ENCODE measurements around the gene RAI14. TPM values are rescaled to one million over a fixed set of nuclear protein-coding genes. Genes with fewer than 3 reads are reported as not detected.

RAI14 gene
- polyA plus RNA-seq (2012; ENCODE audit: low read depth, missing spikeins), result 1.4 TPM

DNA sequence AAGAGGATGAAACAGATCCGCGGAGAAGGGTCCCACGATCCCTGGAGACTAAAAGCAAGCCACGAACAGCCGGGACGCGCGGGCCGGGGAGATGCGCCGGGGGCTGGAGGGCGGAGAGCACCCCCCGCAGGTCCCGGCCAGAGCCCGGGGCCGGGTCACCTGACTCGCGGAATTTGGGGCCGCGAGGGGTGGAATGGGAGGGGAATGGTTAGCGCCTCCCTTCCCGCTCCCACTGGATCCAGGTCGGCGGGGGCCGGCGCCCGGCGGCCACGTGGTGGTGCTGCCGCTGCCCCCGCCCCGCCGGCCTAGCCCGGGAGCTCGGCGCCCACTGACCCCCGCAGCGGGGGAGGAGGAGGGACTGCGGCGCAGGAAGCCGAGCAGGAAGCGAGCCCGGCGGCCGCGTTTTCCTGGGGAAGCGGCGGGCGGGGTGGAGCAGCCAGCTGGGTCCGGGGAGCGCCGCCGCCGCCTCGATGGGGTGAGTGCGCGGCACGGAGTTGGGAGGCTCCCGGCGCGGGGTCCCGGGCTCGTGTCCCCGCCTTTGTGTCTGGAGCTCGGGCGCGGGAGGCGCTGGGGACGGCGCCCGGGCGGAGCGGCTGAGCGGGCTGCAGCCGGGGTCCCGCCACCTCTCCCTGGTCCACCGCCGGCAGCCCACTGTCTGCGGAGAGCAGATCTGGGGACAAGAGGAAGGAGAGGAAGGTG lies at the start of gene RAI14:
RAI14 (plus strand) TSS at position 328 of the 699 bp plus-strand sequence. CDS start 30,592 bp downstream, outside the sequence.
- no peak for FAIRE-seq
- TF ChIP-seq POLR2AphosphoS5 (IDR thresholded peaks at IDR 0.05; ENCODE audit: low read depth, low read length), result no peak
- TF ChIP-seq POLR2A (IDR thresholded peaks at IDR 0.05; ENCODE audit: low read depth, low read length), result no peak
- no peak for TF ChIP-seq SPI1 (IDR thresholded peaks at IDR 0.05; ENCODE audit: low read depth, low read length)
- no peak for TF ChIP-seq POU2F2 (IDR thresholded peaks at IDR 0.05; ENCODE audit: low read depth, low read length)
- no peak for TF ChIP-seq TAF1 (IDR thresholded peaks at IDR 0.05; ENCODE audit: low read depth, low read length)
- no peak for TF ChIP-seq PAX5 (IDR thresholded peaks at IDR 0.05; ENCODE audit: insufficient read depth, low read length, severe bottlenecking)
- peak; percentile 32 for DNase-seq (ENCODE audit: insufficient read length, low spot score)

DNA sequence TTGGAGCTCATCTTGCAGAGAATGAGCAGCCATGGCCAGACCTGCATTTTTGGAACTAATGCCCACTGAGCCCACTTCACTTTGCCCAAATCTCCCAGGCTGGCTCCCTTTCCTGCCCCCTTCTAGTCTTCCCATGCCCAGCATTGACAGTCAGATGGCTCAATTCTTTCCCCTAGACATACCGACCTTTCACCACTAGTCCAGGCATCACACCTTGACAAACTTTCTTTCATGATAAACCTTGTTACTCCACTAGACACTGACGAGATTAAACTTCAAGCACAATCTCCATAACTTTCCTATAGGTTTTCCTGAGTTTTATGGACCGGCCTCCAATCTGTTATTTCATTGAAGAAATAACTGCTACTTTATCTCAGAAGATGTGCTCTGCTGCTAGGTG lies 47.8 kb upstream of the RAI14 start:
- no peak for DNase-seq (ENCODE audit: insufficient read length, low spot score)
- no peak for TF ChIP-seq TAF1 (IDR thresholded peaks at IDR 0.05; ENCODE audit: low read depth, low read length)
- TF ChIP-seq POLR2AphosphoS5 (IDR thresholded peaks at IDR 0.05; ENCODE audit: low read depth, low read length), result no peak
- no peak for TF ChIP-seq SPI1 (IDR thresholded peaks at IDR 0.05; ENCODE audit: low read depth, low read length)
- TF ChIP-seq POU2F2 (IDR thresholded peaks at IDR 0.05; ENCODE audit: low read depth, low read length), result no peak
- no peak for TF ChIP-seq PAX5 (IDR thresholded peaks at IDR 0.05; ENCODE audit: insufficient read depth, low read length, severe bottlenecking)
- TF ChIP-seq POLR2A (IDR thresholded peaks at IDR 0.05; ENCODE audit: low read depth, low read length), result no peak
- FAIRE-seq, result no peak

DNA sequence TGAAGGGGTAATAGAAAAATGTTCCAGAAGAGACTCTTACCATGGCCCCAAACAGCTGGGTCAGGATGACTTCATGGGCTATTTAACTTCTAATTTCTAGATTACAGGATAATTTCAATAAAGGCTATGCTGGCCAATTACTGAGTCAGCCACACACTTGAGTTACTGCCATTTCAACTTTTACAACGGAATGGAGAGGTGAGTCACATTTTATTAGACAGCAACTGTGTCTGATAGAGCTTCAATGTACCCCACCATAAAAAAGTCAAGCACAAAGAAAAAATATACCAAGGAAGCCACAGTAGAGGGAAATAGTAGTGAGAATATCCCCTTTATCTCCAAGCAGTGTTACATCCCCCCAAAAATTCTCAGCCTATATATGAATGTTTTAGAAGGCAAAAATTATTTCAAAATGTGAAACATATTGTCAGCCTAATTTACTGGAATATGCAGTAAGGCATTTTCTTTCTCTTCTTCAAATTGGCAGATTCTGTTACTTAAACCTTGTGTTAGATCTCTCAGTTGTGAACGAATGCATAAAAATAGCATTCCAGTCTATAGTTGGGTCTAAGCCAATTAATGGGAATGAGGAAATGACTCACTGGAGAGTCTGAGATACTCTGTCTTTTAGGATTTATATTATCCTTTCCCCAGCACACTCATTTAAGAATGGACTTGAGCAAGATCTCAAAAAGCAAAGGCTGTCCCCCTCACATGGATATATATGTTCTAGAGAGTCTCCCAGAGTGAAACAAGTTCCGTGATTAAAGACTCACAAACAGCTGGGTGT lies 47.1 kb upstream of the RAI14 start:
- no peak for FAIRE-seq
- DNase-seq (ENCODE audit: insufficient read length, low spot score), result no peak
- TF ChIP-seq POLR2A (IDR thresholded peaks at IDR 0.05; ENCODE audit: low read depth, low read length) (no peak), TAF1 (IDR thresholded peaks at IDR 0.05; ENCODE audit: low read depth, low read length) (no peak), POU2F2 (IDR thresholded peaks at IDR 0.05; ENCODE audit: low read depth, low read length) (no peak), POLR2AphosphoS5 (IDR thresholded peaks at IDR 0.05; ENCODE audit: low read depth, low read length) (no peak), SPI1 (IDR thresholded peaks at IDR 0.05; ENCODE audit: low read depth, low read length) (no peak), PAX5 (IDR thresholded peaks at IDR 0.05; ENCODE audit: insufficient read depth, low read length, severe bottlenecking) (no peak)

DNA sequence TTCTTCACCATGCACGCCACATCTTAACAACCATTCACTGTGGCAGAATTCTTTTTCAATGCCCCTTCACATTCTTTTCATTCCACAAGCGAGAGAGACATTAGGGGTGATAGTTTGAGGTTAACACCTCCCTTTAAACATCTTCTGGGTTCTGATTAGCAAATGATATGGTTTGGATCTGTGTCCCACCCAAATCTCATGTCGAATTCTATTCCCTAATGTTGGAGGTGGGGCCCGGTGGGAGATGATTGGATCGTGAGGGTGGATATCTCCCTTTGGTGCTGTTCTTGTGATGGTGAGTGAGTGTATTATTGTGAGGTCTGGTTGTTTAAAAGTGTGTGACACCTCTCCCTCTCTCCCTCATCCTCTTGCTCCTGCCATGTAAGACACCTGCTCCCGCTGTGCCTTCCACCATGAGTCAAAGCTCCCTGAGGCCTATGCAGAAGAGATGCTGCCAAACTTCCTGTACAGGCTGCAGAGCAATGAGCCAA lies 46.1 kb upstream of the RAI14 start:
- no peak for DNase-seq (ENCODE audit: insufficient read length, low spot score)
- no peak for FAIRE-seq
- TF ChIP-seq TAF1 (IDR thresholded peaks at IDR 0.05; ENCODE audit: low read depth, low read length), result no peak

DNA sequence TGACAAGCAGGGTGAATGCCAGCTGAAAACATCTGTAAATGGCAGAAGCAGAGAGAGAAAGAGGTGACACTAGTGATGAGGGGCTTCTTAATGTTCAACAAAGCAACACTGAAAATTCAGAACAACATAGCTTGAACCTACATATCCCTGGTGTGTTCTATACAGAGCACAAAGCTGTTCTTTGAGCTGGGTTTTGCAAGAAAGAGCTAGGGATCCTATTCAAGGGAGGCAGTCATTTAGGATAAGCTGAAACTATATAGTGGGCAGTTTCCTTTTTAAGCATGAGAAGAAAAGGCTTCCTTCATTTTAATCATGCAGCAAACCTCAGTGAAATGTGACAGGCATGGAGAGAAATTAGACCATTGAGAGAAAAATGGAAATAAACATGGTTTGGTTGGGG lies 45.6 kb upstream of the RAI14 start:
- TF ChIP-seq PAX5 (IDR thresholded peaks at IDR 0.05; ENCODE audit: insufficient read depth, low read length, severe bottlenecking), result no peak
- TF ChIP-seq POLR2A (IDR thresholded peaks at IDR 0.05; ENCODE audit: low read depth, low read length), result no peak
- no peak for TF ChIP-seq POLR2AphosphoS5 (IDR thresholded peaks at IDR 0.05; ENCODE audit: low read depth, low read length)

DNA sequence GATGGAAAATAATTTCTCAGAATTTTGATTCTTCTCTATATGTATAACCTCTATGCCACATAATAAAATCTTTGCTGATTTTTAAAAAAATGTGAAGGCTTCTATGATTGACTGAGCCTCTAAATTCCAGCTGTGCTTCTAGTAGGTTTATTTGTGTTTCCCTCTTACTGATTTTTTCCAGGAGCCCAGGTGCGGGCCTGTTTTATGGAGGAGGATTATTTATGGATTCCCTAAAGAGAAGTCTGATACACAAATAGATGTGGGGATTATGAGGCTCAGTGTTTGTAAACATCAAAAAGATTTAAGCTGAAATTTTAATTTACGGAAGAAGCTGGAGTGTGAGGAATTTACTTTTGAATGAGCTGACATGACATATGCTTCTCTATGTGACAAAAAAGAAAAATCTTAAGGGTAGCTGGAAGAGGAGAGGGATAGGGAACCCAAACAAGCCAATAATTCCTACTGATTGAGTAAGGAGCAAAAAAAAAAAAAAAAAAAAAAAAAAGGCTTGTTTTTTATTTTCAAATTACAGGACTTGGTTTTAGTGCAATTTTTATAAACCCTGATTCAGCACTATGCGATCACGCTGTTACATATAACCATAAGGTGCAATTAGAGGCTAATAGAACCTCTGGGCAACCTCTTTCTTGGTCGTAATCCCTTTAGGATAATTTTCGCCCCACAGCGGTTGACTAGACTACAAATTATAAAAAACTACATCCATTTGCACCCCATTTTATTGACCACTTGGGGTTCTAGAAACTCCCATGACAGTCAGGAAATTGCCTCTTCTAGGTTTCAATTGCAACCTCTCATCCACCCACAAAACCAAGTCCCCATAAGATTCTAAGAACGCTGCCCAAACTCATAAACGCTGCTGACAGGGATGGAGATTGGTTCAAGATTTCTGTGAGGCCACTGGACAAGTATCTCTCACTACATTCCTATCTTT lies 44.4 kb upstream of the RAI14 start:
- no peak for TF ChIP-seq PAX5 (IDR thresholded peaks at IDR 0.05; ENCODE audit: insufficient read depth, low read length, severe bottlenecking)
- no peak for TF ChIP-seq TAF1 (IDR thresholded peaks at IDR 0.05; ENCODE audit: low read depth, low read length)
- TF ChIP-seq SPI1 (IDR thresholded peaks at IDR 0.05; ENCODE audit: low read depth, low read length), result no peak
- TF ChIP-seq POLR2A (IDR thresholded peaks at IDR 0.05; ENCODE audit: low read depth, low read length), result no peak
- no peak for TF ChIP-seq POLR2AphosphoS5 (IDR thresholded peaks at IDR 0.05; ENCODE audit: low read depth, low read length)
- TF ChIP-seq POU2F2 (IDR thresholded peaks at IDR 0.05; ENCODE audit: low read depth, low read length), result no peak
- no peak for DNase-seq (ENCODE audit: insufficient read length, low spot score)
- FAIRE-seq, result no peak

More for the DNA sequence above, 45.6 kb upstream of the RAI14 start:
- DNase-seq (ENCODE audit: insufficient read length, low spot score), result no peak
- no peak for FAIRE-seq

DNA sequence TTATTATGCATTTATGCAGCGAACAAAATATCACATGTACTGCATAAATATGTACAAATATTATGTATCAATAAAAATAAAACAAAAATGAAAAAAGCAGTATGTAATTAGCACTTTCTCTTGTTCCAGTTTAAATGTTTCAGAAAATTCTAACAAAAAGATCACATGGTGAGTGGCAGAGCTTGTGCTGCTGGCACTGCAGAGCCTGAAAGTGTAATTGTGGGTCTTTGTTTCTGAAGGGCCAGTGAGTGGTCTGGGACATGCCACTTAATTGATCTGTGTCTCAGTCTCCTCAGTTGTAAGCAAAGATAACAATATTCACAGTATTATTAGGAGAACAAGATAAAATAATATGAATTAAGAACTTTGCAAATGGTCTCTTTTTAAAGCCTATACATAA lies 39.5 kb upstream of the RAI14 start:
- FAIRE-seq (no peak), DNase-seq (ENCODE audit: insufficient read length, low spot score) (no peak)
- TF ChIP-seq POU2F2 (IDR thresholded peaks at IDR 0.05; ENCODE audit: low read depth, low read length) (no peak), POLR2AphosphoS5 (IDR thresholded peaks at IDR 0.05; ENCODE audit: low read depth, low read length) (no peak), POLR2A (IDR thresholded peaks at IDR 0.05; ENCODE audit: low read depth, low read length) (no peak), PAX5 (IDR thresholded peaks at IDR 0.05; ENCODE audit: insufficient read depth, low read length, severe bottlenecking) (no peak), SPI1 (IDR thresholded peaks at IDR 0.05; ENCODE audit: low read depth, low read length) (no peak), TAF1 (IDR thresholded peaks at IDR 0.05; ENCODE audit: low read depth, low read length) (no peak)

DNA sequence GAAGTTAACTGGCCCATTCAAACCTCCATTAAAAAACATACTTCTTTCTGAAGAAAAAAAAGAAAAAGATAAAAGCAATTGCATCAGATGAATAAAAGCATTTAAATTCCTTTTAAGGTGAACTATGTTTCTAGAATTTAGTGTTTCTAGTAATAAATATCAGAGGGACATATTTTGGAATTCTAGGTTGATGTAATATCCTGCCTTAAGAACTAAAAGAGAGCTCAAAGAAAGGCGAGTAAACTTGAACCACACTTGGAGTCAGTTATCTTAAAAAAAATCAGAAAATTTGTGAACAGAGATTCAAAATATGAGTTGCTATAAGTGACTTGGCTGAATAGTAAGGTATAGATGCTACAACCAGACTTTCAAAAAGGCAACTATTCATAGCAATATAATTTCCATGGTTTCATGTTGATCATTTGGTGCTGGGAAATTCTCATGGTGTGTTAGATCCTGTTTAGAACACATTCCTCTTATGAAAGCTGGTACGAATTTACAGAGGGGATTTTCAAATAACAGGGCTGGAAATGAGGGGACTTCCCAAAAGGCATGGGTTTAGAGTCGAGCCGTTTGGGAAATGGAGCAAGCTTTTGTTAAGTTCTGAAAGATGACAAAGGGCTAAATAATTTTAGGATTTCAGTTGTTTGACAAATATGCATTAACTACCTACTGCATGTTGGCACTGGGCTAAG lies 37.6 kb upstream of the RAI14 start:
- FAIRE-seq (no peak), DNase-seq (ENCODE audit: insufficient read length, low spot score) (no peak)
- no peak for TF ChIP-seq POLR2AphosphoS5 (IDR thresholded peaks at IDR 0.05; ENCODE audit: low read depth, low read length)
- TF ChIP-seq POU2F2 (IDR thresholded peaks at IDR 0.05; ENCODE audit: low read depth, low read length), result no peak
- TF ChIP-seq SPI1 (IDR thresholded peaks at IDR 0.05; ENCODE audit: low read depth, low read length), result no peak
- TF ChIP-seq POLR2A (IDR thresholded peaks at IDR 0.05; ENCODE audit: low read depth, low read length), result no peak

All from GM12891 (cell line).